Measurements from ENCODE around the gene ATXN3.

DNA sequence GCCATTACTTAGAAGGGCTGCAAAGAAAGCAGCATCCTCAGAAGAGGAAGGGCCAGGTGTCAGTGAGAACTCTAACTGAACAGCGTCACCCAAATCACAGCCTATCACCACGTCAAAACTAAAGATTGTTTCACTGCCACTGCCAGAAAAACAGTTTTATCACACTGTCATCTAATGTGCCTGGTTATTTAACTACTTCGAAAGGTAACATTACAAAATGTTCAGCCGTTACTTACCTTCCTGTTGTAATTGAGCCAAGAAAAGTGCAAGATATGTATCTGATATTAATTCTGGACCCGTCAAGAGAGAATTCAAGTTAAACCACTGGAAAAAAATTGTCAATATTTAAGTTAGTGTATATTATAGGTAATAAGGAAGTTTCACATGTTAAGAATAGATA lies 17.9 kb downstream of the ATXN3 start:
- TF ChIP-seq, protein P1, sequence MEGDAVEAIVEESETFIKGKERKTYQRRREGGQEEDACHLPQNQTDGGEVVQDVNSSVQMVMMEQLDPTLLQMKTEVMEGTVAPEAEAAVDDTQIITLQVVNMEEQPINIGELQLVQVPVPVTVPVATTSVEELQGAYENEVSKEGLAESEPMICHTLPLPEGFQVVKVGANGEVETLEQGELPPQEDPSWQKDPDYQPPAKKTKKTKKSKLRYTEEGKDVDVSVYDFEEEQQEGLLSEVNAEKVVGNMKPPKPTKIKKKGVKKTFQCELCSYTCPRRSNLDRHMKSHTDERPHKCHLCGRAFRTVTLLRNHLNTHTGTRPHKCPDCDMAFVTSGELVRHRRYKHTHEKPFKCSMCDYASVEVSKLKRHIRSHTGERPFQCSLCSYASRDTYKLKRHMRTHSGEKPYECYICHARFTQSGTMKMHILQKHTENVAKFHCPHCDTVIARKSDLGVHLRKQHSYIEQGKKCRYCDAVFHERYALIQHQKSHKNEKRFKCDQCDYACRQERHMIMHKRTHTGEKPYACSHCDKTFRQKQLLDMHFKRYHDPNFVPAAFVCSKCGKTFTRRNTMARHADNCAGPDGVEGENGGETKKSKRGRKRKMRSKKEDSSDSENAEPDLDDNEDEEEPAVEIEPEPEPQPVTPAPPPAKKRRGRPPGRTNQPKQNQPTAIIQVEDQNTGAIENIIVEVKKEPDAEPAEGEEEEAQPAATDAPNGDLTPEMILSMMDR (IDR thresholded peaks at IDR 0.05) = no peak
- no peak for TF ChIP-seq POLR2A (IDR thresholded peaks at IDR 0.05)

All from vagina (tissue), 2 donors.